Measurements from ENCODE around the gene FNTB. TPM values are rescaled to one million over a fixed set of nuclear protein-coding genes. Genes with fewer than 3 reads are reported as not detected.

Gene FNTB
- polyA plus RNA-seq, 1 experiment: 17.3 TPM

- Histone ChIP-seq H3K4me3 (ENCODE audit: low read depth, low read length) (no peak overlapping the region), H3K27ac (ENCODE audit: low read depth, low read length) (no peak overlapping the region), H3K9me3 (ENCODE audit: control insufficient read depth, insufficient read depth, low read length) (peaks cover 3% of the 10 kb centered on the region; the same call in 1 of the 2 replicates), H3K27me3 (ENCODE audit: control insufficient read depth, insufficient read depth, low read length) (no peaks in the 10 kb centered on the region)
- CTCF ChIA-PET: interaction anchor here (0.8 kb wide), 1 partner anchor 35 kb away, joined by 4 read pairs; no protein-coding TSS in a partner anchor
- TF ChIP-seq CTCF (IDR thresholded peaks at IDR 0.05; ENCODE audit: low read depth, low read length): no peak
- POLR2A ChIA-PET: no interaction called here
- no peak for DNase-seq (ENCODE audit: low read depth, low spot score)
These were observed 120.0 kb downstream of the FNTB start for GRCh38 chr14:65106736-65107135.

- no peak for DNase-seq (ENCODE audit: low read depth, low spot score)
- ChIA-PET POLR2A (interaction anchor here (0.6 kb wide), 1 partner anchor 1307 kb away, joined by 4 read pairs; no protein-coding TSS in a partner anchor), CTCF (interaction anchor here (0.8 kb wide), 1 partner anchor 34 kb away, joined by 4 read pairs; no protein-coding TSS in a partner anchor)
- H3K9me3 ChIP-seq (ENCODE audit: control insufficient read depth, insufficient read depth, low read length): no peaks in the 10 kb centered on the region; the same call in 1 of the 2 replicates
- TF ChIP-seq CTCF (IDR thresholded peaks at IDR 0.05; ENCODE audit: low read depth, low read length): no peak
- no peak overlapping the region for H3K4me3 ChIP-seq (ENCODE audit: low read depth, low read length)
- H3K27ac ChIP-seq (ENCODE audit: low read depth, low read length): no peak overlapping the region
- no peaks in the 10 kb centered on the region for H3K27me3 ChIP-seq (ENCODE audit: control insufficient read depth, insufficient read depth, low read length)
These were observed 120.5 kb downstream of the FNTB start for GRCh38 chr14:65107200-65107599.

- H3K27me3 ChIP-seq (ENCODE audit: control insufficient read depth, insufficient read depth, low read length): no peaks in the 10 kb centered on the region
- no peak for TF ChIP-seq CTCF (IDR thresholded peaks at IDR 0.05; ENCODE audit: low read depth, low read length)
- DNase-seq (ENCODE audit: low read depth, low spot score): no peak
- CTCF ChIA-PET: no interaction called here
- H3K27ac ChIP-seq (ENCODE audit: low read depth, low read length): no peak overlapping the region
- no peaks in the 10 kb centered on the region for H3K9me3 ChIP-seq (ENCODE audit: control insufficient read depth, insufficient read depth, low read length)
- no peak overlapping the region for H3K4me3 ChIP-seq (ENCODE audit: low read depth, low read length)
- POLR2A ChIA-PET: no interaction called here
These were observed 122.7 kb downstream of the FNTB start for GRCh38 chr14:65109357-65109756.

- no peak overlapping the region for H3K4me3 ChIP-seq (ENCODE audit: low read depth, low read length)
- H3K27ac ChIP-seq (ENCODE audit: low read depth, low read length): no peak overlapping the region
- ChIA-PET CTCF (no interaction called here), POLR2A (no interaction called here)
- no peaks in the 10 kb centered on the region for H3K27me3 ChIP-seq (ENCODE audit: control insufficient read depth, insufficient read depth, low read length)
- H3K9me3 ChIP-seq (ENCODE audit: control insufficient read depth, insufficient read depth, low read length): no peaks in the 10 kb centered on the region
- TF ChIP-seq CTCF (IDR thresholded peaks at IDR 0.05; ENCODE audit: low read depth, low read length): no peak
- no peak for DNase-seq (ENCODE audit: low read depth, low spot score)
These were observed 123.8 kb downstream of the FNTB start for GRCh38 chr14:65110525-65110924.

Small RNA genes lying within 50 kb of the gene (small RNA-seq; reads per million reads assigned to genes)
- not detected for gene MIR4706 (ENCODE audit: insufficient read length, low read depth)

Other genes starting within 250 kb of the FNTB start
- gene SPTB, start 107.0 kb upstream of the FNTB start, polyA plus RNA-seq (2011; rRNA removed): 0.01 TPM in 1 of 2 replicates, not detected in the other
- 85.2 and 113 TPM in 2 replicates for gene CHURC1, start 72.4 kb upstream of the FNTB start, polyA plus RNA-seq (2011; rRNA removed)
- 1.3 TPM in 1 of 2 replicates, not detected in the other for gene GPX2, start 44.1 kb upstream of the FNTB start, polyA plus RNA-seq (2011; rRNA removed)
- gene RAB15, start 14.6 kb upstream of the FNTB start, polyA plus RNA-seq (2011; rRNA removed): 11.0 and 11.1 TPM in 2 replicates
- gene MAX, start 115.6 kb downstream of the FNTB start, polyA plus RNA-seq (2011; rRNA removed): 59.2 and 62.0 TPM in 2 replicates